GM10266 (cell line): ENCODE data around the gene BACE1.

Source experiments
- DNase-seq: peaks from one replicate; pipeline ENCODE4 v3.0.0; 2012; ENCODE audit errors: extremely low spot score
- TF ChIP-seq, protein P1 (sequence below): IDR thresholded peaks from 2 replicates; pipeline ENCODE4 v1.5.1; 2012; ENCODE audit warnings: mild to moderate bottlenecking, low read depth; ENCODE audit not compliant: control insufficient read depth, insufficient read depth; ENCODE audit errors: missing control alignments

The BACE1 gene

DNA sequence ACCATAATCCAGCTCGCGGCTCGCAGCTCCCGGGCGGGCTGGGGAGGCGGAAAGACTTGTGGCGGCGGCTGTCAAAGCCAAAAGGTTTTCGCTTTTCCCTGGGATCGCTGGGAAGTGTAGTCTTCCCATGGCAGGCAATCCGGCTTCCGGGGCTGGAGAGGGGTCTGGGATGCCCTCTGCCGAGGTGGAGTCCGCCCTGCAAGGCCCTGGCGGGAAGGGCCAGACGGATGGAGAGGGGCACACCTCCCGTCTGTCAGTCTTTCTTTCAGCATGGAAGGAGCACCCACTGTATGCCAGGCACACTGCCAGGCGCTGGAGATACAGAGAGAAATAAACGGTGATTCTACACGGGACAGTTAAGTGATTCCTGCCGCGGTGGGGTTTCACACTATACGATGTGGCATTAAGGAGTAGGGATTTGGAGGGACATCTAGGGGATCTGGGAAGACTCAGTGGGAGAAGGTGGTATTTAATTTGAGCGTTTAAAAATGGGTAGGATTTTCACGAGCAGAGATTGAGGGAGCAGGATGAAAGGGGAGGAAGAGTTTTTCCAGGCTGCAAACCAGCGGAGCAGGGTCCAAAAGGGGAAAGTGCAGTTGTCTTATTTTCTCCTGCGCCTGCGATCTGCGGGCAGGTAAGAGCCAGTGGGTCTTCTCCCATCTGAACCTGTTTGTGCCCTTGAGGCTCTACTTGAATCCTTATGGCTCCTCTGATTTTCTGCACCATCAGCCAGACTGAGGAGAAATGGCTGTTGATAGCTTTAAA, at the start of gene BACE1:
TSS of gene BACE1 (minus strand) at position 60 of the 765 bp plus-strand sequence. CDS start 461 bp downstream, outside the sequence.
- DNase-seq: peak; percentile 57
- TF ChIP-seq, protein P1, sequence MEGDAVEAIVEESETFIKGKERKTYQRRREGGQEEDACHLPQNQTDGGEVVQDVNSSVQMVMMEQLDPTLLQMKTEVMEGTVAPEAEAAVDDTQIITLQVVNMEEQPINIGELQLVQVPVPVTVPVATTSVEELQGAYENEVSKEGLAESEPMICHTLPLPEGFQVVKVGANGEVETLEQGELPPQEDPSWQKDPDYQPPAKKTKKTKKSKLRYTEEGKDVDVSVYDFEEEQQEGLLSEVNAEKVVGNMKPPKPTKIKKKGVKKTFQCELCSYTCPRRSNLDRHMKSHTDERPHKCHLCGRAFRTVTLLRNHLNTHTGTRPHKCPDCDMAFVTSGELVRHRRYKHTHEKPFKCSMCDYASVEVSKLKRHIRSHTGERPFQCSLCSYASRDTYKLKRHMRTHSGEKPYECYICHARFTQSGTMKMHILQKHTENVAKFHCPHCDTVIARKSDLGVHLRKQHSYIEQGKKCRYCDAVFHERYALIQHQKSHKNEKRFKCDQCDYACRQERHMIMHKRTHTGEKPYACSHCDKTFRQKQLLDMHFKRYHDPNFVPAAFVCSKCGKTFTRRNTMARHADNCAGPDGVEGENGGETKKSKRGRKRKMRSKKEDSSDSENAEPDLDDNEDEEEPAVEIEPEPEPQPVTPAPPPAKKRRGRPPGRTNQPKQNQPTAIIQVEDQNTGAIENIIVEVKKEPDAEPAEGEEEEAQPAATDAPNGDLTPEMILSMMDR: peak; percentile 22

DNA sequence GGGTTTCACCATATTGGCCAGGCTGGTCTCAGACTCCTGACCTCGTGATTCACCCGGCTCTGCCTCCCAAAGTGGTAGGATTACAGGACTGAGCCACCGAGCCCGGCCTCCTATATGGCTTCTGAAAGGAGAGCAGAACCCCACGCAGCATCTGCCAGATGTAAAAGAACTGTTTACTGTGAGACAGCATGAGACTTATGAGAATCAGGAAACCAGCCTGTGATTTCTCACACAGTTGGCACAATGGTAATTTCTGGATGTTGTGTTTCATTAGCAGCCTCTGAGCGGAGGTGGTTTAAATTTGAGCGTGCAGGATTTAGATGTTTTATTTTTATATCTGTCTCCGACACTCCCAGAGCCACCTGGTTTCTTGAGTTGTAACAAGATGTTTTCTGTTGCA, 45.4 kb upstream of the BACE1 start:
- TF ChIP-seq, protein P1: no peak
- DNase-seq: no peak

DNA sequence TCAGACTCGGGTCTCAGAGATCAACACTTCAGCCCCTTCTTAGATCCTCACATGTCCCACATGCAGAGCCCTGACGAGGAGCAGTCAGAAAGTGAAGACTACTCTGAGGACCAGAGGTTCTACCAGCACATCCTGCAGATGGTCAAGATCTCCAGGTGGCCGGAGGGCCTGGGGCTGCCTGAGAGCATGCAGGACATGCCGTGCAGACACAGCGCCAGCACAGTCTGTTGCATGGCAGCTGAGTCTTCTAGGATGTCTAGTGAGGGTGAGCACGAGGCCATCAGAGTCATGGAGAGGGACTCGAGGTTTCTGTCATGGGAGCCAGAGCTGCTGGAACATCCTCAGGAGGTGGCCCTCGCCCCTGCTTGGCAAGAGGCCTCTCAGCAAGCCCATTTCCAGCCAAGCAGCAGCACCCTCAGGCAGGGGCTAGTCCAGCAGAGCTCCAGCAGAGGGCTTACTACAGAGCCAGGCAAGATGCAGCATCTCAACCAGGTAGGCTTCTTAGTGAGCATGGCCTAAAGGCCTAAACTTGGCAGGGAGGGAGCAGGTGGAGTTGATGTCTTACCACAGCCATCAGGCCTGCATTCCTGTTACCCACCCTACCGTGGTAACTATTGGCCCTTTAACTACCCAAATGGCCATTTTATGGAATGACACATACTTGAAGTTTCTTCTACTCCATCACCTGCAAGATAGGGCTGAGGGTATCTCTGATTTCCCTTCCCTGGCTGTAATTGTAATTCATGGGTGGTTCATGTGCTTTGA, 40.3 kb upstream of the BACE1 start:
- TF ChIP-seq, protein P1: no peak
- DNase-seq: no peak

DNA sequence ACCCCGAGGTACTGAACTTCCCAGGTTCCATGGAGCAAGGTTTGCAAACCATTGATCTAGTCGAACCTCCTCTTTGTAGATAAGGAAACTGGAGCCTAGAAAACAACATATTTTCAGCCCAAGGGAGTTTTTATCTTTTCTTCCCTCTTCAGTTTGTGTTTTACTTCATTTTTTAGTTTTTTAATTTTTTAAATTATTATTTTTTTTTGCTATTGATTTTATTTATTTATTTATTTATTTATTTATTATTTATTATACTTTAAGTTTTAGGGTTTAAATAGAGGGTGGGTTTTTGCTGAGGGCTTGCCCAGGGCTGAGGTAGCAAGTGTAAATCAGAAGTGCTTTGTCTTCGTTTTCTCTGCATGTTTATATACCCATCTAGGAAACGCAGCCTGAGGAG, 38.5 kb upstream of the BACE1 start:
- TF ChIP-seq, protein P1: no peak
- no peak for DNase-seq

DNA sequence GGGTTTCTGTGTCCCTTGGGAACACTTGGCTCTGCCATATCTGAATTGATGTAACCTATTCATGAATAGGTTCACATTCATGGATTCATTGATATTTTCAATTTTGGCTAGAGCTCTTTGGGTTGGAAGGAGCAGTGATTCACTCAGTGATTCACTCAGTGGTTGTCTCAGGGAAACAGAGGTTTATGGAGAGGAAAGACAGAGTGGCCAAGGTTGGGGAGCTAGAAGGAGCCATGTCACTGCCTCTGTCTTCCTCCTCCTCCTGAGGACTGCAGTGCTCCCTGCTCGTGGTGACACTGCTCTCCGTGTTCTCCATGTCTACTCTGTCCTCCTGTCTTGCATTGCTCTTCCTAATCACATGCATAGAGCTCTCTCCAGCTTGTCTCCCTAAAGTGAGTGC, 29.0 kb upstream of the BACE1 start:
- TF ChIP-seq, protein P1: no peak
- DNase-seq: no peak

DNA sequence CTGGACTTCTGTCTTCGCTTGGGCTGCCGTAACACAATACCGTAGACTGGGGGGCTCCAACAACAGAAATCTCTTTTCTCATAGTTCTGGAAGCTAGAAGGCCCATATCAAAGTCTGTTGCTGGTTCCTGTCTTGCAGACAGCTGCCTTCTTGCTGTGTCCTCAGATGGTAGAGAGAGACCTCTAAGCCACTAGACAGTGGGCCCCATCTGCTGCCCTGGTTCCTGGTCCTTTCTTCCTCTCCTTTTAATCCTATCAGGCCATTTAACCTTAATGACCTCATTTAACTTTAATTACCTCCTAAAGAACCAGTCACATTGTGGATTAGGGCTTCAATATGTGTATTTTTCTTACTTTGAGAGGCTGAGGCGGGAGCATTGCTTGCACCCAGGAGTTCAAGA, 21.0 kb upstream of the BACE1 start:
- TF ChIP-seq, protein P1: no peak
- DNase-seq: no peak

DNA sequence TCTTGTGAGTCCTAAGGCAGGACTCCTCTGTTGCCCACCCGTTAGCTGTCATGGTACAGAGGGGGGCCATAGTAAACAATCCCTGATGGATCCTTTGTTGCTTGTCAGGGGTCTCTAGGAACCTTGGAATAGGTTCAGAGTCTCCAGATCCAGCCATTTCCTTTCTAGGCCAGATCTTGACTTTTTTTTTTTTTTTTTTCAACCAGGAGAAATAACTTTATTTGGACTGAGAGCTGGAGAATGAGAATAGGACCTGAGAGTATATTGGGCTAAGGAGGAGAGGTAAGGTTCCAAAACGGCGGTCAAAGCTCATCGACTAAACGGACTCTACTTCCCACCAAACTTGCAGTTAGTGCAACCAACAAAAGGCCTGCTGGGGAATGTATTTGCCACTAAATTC, 19.3 kb upstream of the BACE1 start:
- TF ChIP-seq, protein P1: no peak
- DNase-seq: no peak
